CD4-positive, alpha-beta T cell treated with Interleukin-21 for 1 hour (primary cell): Measurements from ENCODE around the gene CFAP300.
A peak's percentile ranks its signal among the peaks of the same experiment; 100 is the strongest.

Experiments
- DNase-seq: peaks from one replicate; pipeline ENCODE4 v3.0.0-alpha.2; 2020

Gene CFAP300

DNA sequence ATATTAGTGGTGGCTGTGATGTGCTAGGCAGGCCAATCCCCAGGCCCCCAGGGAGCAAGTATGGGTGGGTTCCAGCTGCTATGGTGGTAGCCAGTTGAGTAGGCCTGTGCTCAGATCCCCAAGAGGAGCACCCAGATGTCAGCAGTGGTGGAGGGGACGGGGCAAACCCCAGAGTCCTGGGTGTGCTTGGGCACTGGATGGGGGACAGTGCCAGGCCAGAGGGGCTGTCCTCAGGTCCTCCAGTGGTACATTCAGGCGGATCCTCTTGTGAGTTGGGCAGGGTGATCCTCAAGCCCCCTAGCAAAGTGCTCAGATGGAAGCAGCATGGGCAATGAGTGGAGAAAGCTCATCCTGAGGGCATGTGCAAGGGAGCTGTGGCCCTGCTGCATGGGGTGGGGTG lies 26.0 kb downstream of the CFAP300 start:
- no peak for DNase-seq

DNA sequence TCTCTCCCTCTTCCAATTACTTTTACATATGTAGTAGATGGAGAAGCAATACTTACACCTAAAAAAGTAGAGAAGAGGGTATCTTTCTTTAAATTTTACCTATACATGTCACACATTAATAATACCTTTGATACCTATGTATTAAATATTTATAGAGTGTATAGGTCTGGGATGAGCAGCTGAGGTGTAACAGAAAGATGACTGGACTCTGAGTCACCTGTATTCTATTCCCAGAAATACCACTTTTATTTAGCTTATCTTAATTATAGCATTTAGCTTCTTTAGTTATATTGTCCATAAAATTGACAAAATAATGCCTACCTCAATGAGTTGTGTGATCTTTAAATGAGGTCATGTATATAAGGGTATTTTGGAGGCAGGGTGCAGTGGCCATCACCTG lies 32.4 kb downstream of the CFAP300 start:
- DNase-seq = no peak

GRCh38 chr11:102081313-102081712 lies 34.1 kb downstream of the CFAP300 start:
- DNase-seq = no peak

DNA sequence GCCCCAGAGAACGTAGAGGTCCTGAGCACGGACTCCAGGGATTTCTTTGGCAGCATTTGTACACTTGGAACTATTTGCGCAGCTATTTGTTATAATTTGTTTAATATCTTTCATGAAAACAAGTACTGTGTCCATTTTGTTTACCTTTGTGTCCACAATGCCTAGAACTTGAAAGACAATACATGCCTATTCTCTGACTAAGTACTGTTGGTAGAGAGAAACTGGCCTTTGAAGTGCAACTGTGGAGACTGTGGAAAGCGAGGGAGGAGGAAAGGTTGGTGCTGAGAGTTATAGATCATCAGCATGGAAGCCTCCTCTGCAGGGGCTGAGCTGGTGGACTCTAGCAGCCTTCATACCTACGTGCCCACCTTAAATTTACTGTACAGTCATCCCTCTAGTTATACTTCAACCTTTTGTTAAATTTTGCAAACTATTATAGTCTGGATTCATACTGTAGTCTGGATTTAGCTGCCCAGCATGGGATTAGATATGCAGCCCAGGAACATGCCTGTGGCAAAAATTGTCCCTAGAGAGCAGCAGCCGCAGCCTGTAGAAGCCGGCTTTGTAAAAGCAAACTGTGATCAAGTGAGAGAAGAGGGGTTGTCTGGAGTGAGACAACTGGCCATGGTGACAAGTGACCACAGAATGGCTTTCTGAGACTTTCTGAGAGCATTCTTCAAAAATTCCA lies 38.8 kb downstream of the CFAP300 start:
- DNase-seq = no peak

- no peak for DNase-seq
Observed at GRCh38 chr11:102097186-102097585, 49.9 kb downstream of the CFAP300 start.

DNA sequence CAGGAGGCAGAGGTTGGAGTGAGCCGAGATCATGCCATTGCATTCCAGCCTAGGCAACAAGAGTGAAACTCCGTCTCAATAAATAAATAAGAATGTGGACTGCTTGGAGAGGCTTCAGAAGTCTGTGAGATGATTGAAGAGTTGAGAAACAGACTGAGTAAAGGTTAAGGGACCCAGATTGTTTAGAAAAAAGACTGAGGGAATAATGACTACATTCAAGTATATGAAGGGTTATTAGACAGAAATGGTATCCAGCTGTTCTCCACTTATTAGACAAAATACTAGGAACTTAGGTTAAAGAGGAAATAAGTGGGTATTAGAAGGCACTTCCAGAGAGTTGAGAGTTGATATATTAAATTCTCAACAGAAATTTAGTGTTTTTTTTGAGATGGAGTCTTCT lies 52.5 kb downstream of the CFAP300 start:
- no peak for DNase-seq

- no peak for DNase-seq
Observed at GRCh38 chr11:102108734-102109440, 61.6 kb downstream of the CFAP300 start.

GRCh38 chr11:102109896-102110760 lies 62.9 kb downstream of the CFAP300 start, which contains the start of gene YAP1:
Gene YAP1 (plus strand): TSS chr11:102110447. CDS start chr11:102110849, 402 bp downstream.
- peak; percentile 64 for DNase-seq

DNA sequence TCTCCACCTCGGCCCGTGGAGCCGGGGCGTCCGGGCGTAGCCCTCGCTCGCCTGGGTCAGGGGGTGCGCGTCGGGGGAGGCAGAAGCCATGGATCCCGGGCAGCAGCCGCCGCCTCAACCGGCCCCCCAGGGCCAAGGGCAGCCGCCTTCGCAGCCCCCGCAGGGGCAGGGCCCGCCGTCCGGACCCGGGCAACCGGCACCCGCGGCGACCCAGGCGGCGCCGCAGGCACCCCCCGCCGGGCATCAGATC lies 63.4 kb downstream of the CFAP300 start:
- no peak for DNase-seq

DNA sequence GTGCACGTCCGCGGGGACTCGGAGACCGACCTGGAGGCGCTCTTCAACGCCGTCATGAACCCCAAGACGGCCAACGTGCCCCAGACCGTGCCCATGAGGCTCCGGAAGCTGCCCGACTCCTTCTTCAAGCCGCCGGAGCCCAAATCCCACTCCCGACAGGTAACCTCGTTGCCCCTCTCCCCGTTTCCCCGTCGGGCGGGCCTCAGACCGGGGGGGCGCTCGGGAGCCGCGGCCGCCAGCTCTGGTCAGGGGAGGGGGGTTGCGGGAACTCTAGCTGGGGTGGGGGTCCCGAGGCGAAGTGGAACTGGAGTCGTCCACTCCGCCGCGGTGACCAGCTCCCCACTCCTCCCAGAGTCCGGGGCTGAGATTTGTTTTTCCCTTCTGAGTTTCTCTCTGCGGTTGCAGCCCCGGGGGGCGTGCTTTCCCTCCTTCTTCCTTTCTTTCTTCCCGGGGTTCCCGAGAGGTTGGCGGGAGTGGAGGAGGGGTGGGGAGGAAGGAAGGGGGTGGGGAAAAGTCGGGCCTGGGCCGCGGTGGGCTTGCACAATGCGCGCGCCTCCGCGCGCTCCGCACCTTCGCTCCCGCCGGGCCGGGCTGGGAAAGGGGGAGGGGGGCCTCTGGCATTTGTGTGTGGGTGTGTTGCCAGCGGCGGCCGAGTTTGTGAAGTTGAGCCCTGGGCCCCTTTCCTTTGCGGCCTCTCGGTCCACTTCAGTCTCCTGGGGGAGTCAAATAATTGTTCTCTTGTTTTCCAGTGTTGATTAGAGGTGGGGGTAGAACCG lies 64.0 kb downstream of the CFAP300 start:
- peak; percentile 1 for DNase-seq

GRCh38 chr11:102111787-102112508 lies 64.7 kb downstream of the CFAP300 start:
- peak; percentile 30 for DNase-seq

DNA sequence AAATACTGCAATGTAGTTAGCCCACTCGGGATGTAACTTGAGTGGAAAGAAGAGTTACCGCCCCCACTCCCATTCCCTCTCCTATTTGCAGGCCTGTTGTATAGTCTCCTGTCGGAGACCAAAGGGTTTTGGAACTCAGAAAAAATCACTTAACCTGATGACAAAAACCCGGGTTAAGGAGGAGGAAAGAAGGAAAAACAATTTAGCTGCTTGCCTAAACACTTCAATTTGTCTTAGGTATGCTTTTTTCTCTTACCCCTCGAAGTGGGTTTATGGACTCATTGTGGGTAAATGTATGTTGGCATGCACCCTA lies 65.2 kb downstream of the CFAP300 start:
- DNase-seq = no peak

DNA sequence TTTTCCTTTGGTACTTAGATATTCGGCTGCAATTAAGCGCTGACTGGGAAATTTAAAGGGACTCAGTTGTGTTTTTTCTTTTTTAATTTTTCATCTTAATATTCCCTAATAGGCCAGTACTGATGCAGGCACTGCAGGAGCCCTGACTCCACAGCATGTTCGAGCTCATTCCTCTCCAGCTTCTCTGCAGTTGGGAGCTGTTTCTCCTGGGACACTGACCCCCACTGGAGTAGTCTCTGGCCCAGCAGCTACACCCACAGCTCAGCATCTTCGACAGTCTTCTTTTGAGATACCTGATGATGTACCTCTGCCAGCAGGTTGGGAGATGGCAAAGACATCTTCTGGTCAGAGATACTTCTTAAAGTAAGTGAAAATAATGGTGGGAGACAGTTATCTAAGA lies 66.8 kb downstream of the CFAP300 start:
- no peak for DNase-seq

DNA sequence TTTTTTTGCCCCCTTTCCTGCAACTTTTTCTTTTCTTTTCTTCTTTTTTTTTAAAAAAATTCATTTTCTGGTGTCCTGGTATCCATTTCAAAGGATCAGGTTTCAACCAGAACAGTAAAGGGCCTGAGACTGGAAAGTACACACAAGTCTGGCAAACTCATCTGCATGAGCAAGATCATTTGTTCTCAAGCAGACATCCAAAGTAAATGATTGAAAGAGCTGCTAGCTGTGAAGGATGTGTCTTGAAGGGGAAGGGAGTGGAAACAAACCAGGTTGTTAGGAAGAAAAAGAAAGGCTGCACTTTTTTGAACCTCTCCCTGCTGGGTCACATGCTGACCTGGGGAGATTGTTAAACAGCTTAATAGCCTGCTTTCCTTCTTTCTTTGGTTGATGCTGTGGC lies 68.3 kb downstream of the CFAP300 start:
- no peak for DNase-seq

- no peak for DNase-seq
Observed at GRCh38 chr11:102116453-102117205, 69.4 kb downstream of the CFAP300 start.

DNA sequence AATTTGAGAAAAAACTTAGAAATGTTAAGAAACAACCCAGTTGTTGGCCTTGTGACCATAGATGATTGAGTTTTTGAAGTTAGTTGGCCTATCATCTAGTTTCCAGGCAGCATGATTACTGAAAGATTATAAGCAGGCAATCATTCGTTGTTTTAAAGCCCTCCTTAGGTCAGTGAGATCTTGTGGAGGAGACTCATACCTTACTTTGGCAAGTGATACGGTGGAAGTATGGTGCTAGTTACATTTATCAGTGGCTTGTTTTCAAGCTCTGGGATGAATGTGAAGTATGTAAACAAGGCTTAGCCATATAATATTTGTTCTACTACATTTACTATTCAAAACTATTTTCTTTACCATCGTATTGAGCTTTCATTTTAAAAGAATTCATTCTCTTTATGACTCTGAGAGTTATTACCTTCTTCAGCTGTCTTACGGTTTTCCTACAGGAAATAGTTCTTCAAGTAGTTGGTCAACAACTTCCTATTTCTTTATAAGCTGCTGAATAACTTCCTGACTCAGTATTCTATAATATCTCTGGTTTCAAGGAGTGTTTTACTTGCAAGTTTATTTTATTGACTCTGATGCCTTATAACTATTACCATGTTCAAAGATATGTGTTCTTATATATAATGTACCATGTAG lies 70.4 kb downstream of the CFAP300 start:
- DNase-seq = no peak

DNA sequence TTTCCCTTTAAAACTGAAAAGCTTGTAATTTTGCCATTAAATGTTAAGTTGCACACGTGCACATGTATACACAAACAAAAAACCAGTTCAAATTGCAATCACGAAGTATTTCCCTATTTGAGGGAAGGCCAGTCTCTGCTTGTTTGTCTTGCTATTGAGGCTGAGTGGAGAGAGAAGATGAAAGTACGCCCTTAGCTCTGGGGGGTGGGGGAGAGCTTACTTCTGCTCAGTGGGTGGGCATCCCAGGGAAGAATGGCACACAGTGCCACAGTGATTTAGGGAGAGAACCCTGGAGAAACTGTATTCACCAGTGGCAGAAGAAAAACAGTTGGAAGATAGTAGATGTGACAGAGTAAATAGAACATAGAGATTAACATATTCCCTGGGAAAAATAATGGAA lies 71.7 kb downstream of the CFAP300 start:
- no peak for DNase-seq

- no peak for DNase-seq
Observed at GRCh38 chr11:102119997-102120396, 72.8 kb downstream of the CFAP300 start.

DNA sequence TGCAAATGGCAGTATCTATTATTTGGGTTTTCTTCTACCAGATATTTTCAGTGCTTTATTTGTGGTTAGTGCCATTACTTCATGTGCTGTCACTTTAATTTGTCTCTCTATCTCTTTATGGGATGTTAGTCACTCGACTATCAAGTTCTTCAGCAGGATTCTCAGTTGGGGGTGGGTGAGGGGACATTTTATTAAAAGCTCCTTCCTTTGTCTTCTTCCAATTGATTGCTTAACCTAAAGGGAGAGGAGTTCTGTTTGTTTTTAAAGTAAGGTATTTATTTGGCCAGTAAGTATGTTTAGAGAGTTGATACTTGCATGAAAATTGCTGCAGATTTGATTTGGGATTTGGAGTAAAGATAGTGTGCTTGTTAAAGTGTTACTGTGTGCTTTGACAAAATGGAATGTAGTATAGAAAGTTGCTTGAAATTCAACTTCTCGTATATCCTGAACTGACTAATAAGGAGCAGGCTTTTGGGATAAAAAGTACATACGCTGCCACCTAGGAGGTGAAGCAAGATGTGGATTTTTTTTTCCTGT lies 73.3 kb downstream of the CFAP300 start:
- no peak for DNase-seq

DNA sequence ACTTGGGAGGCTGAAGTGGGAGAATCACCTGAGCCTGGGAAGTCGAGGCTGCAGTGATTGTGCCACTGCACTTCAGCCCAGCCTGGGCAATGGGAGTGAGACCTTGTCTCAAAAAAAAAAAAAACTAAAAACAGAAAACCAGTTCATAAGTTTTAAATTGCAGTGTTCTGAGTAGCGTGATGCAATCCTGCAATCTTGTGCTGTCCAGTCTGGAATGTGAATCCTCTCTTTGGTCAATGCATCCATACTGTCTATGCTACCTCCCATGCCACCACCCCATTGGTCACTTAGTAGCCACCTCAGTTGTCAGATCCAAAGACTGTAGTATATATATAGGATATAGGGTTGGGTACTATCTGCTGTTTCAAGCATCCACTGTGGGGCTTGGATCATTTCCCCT lies 74.1 kb downstream of the CFAP300 start:
- no peak for DNase-seq
